RWPE2 (cell line): ENCODE data around the gene KCNN3.

Source experiments
- ATAC-seq: fragments of 200-7000 bp; cut with Tn5 transposase; 3 replicates; pipeline ENCODE4 v1.9.1; 2021; ENCODE audit warnings: low read depth
- DNase-seq: peaks from one replicate; pipeline ENCODE4 v3.0.0-alpha.2; 2020; ENCODE audit warnings: low spot score
- H3K27ac ChIP-seq: fragments of 450-650 bp; 2 replicates; pipeline ENCODE4 v1.5.1; 2017; ENCODE audit warnings: mild to moderate bottlenecking; ENCODE audit not compliant: poor library complexity, severe bottlenecking
- H3K27me3 ChIP-seq: fragments of 250-450 bp; sonication (Bioruptor Pico); 2 replicates; pipeline ENCODE4 v1.5.1; 2021; ENCODE audit warnings: mild to moderate bottlenecking, moderate library complexity; ENCODE audit not compliant: insufficient read depth, poor library complexity, severe bottlenecking
- H3K36me3 ChIP-seq: fragments of 250-450 bp; sonication (Bioruptor Pico); 2 replicates; pipeline ENCODE4 v1.5.1; 2020; ENCODE audit warnings: low read depth, mild to moderate bottlenecking, moderate library complexity
- H3K4me1 ChIP-seq: fragments of 250-450 bp; sonication (Bioruptor Pico); 2 replicates; pipeline ENCODE4 v1.5.1; 2021; ENCODE audit warnings: mild to moderate bottlenecking, moderate library complexity; ENCODE audit not compliant: insufficient read depth, poor library complexity, severe bottlenecking
- H3K4me3 ChIP-seq: fragments of 250-450 bp; sonication (Bioruptor Pico); 2 replicates; pipeline ENCODE4 v1.5.1; 2021; ENCODE audit warnings: mild to moderate bottlenecking, moderate library complexity; ENCODE audit not compliant: severe bottlenecking
- H3K9me3 ChIP-seq: fragments of 250-450 bp; sonication (Bioruptor Pico); 2 replicates; pipeline ENCODE4 v1.5.1; 2021; ENCODE audit warnings: mild to moderate bottlenecking, moderate library complexity; ENCODE audit not compliant: severe bottlenecking
- CTCF ChIP-seq: fragments of 450-650 bp; IDR thresholded peaks from one replicate; pipeline ENCODE4 v1.5.1; 2017; ENCODE audit warnings: mild to moderate bottlenecking, moderate library complexity; ENCODE audit not compliant: poor library complexity, severe bottlenecking

The KCNN3 gene

GRCh38 chr1:154846565-154847442 is 23.3 kb downstream of the KCNN3 start:
- Histone ChIP-seq H3K36me3 (no peaks in the 10 kb centered on the region), H3K4me3 (no peak overlapping the region), H3K27me3 (no peaks in the 10 kb centered on the region), H3K27ac (no peak overlapping the region), H3K9me3 (no peaks in the 10 kb centered on the region), H3K4me1 (no peaks in the 10 kb centered on the region)
- no peak for ATAC-seq
- no peak for TF ChIP-seq CTCF
- no peak for DNase-seq

GRCh38 chr1:154845879-154846278 is 24.2 kb downstream of the KCNN3 start:
- no peaks in the 10 kb centered on the region for H3K36me3 ChIP-seq
- DNase-seq (no peak), ATAC-seq (no peak)
- no peak overlapping the region for H3K4me3 ChIP-seq
- no peaks in the 10 kb centered on the region for H3K4me1 ChIP-seq
- H3K27ac ChIP-seq, result no peak overlapping the region
- no peak for TF ChIP-seq CTCF
- H3K27me3 ChIP-seq, result no peaks in the 10 kb centered on the region
- H3K9me3 ChIP-seq, result no peaks in the 10 kb centered on the region

GRCh38 chr1:154845174-154845573 is 24.9 kb downstream of the KCNN3 start:
- ATAC-seq, result no peak
- Histone ChIP-seq H3K27me3 (no peaks in the 10 kb centered on the region), H3K4me1 (peaks cover 3% of the 10 kb centered on the region), H3K9me3 (no peaks in the 10 kb centered on the region), H3K27ac (no peak overlapping the region), H3K36me3 (no peaks in the 10 kb centered on the region), H3K4me3 (no peak overlapping the region)
- TF ChIP-seq CTCF, result no peak
- DNase-seq, result no peak

DNA sequence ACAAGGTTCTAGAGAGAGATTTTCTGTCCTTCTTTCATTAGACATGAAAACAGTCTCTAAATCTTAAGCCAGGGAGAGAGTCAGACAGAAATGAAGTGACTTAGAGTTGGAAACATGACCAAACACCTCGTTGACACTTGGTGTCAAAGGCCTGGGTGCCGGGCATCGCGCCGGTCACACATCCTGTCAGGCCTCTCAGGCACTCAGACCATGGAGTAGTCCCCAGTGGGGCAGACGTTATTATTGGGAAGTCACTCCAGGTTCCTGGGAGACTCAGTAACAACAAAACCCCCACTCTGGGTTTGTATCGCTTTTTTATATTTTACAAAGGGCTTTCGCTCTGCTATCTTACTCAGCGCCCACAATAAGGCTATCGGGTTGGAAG is 25.8 kb downstream of the KCNN3 start:
- H3K4me3 ChIP-seq, result no peak overlapping the region
- no peaks in the 10 kb centered on the region for H3K9me3 ChIP-seq
- H3K27me3 ChIP-seq, result no peaks in the 10 kb centered on the region
- no peaks in the 10 kb centered on the region for H3K36me3 ChIP-seq
- no peak for TF ChIP-seq CTCF
- peaks cover 4% of the 10 kb centered on the region for H3K4me1 ChIP-seq
- ATAC-seq (no peak), DNase-seq (no peak)
- H3K27ac ChIP-seq, result no peak overlapping the region

DNA sequence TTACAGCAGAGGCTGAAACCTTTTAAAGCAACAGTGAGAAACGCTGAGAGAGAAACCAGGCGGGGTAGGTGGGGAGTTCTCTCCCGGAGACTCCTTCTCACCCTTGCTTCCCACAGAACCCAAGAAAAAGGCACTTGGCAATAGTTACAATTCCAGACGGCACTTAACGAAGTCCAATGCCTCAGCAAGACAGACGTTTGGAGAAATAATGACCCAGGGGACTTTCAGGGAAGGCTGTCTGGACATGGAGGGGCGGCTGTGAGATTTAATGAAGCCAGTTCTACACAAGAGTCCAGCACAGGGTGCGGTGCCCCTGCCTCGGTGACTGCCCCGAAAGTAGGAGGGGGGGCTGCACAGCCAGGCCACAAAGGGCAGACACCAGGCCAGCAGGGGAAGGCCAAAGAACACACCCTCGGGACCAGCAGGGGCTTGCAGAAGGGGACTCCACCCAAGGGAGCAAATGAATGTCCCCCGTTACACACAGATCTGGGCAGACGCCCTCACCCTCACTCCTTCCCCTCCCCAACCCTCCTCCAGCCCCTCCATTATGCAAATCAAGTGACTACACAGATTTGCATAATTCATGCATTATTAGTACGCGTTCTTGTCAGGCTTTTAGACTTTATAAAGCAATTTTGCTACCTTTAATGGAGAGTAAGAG is 26.3 kb downstream of the KCNN3 start:
- no peak for TF ChIP-seq CTCF
- DNase-seq, result no peak
- H3K36me3 ChIP-seq, result no peaks in the 10 kb centered on the region
- no peak overlapping the region for H3K27ac ChIP-seq
- H3K9me3 ChIP-seq, result no peaks in the 10 kb centered on the region
- H3K27me3 ChIP-seq, result no peaks in the 10 kb centered on the region
- no peak for ATAC-seq
- H3K4me3 ChIP-seq, result no peak overlapping the region
- H3K4me1 ChIP-seq, result peaks cover 4% of the 10 kb centered on the region
